HG02623 (cell line): Measurements from ENCODE around the gene FLRT2.

Experiments used
- ATAC-seq: cut with Tn5 transposase; IDR thresholded peaks from one replicate; pipeline ENCODE4 v1.9.1; 2021; ENCODE audit warnings: moderate library complexity; ENCODE audit not compliant: unreplicated experiment

The FLRT2 gene

DNA sequence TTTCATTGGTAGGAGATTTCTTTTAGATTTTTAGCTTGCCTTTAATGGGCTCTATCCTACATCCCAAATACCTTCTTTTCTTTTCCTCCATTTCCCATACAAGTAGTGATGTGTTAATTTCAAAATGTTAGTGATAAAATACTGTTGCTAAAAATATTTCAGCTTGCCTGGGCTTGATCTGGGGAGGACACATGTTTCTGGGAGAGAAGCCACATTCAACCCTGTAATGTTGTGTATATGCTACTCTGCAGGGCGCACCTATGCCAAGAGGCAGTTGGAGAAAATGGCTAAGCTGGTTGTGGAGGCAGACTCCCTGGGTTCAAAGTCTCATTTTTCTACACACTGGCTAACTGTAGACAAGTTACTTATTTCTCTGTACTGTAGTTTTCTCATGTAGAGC is 26.3 kb downstream of the FLRT2 start:
- no peak for ATAC-seq

DNA sequence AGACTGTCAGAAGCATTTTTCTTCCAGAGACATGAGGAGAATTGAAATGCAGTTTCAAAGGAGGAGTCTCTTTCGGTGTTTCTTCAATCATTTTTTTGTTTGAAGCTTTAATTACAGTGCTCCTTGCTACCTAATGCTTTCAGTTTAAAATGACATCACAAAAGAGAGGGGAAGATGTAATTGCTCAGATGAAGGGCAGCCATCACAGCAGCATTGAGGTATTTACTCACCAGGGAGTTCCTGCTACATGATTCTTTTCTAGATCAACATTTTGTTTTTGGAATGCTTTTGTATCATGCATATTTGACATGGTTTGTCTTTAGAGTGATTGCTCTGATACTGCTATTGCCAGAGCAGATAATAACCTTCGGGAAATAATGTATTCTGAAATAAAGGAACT is 28.6 kb downstream of the FLRT2 start:
- no peak for ATAC-seq

DNA sequence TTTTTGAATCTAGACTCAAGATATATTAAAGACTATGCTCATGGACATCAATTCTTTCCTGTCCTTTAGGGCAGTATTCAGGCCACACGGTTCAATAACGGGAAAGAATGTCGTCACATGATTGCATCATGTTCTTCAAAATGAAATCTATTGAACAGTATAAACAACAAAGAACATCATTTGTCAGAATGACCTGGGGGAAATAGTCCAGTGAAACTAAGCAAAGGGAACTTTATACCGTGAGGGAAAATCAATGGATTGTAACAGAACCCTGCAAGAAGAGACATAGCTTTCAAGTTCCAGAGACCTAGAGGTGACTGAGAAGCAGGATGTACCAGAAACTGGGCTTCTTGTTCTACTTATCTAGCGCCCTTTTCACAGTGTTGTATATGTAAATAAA is 32.7 kb downstream of the FLRT2 start:
- no peak for ATAC-seq

DNA sequence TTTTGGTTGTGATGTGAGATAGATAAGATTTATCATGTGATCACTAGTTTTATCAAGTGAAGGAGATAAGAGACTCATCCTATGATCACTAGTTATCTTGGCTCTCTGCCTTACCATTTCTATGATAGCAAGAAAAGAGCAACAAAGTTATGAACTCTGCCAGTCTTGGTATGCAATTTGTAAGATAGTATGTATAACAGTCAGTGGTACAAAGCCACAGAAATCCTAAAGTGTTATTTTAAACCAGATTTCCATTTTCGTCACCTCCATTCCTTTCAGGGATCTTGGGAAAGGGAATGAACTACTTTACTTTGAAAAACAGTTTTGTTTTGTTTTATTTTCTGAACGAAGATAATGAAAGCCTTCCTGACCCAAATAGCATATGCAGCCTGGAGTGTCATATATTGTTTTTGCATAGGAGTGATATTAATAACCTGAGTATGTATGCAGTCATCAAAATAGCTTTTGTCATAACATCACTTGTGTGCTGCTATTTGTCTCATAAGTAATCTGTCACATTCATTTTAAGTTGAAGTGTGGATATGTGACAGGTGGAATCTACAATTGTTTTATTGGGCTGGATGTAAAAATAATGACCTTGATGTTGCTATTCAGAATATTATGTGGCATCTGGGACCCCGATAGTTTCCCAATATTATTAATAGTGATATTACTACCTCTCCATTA is 35.0 kb downstream of the FLRT2 start:
- no peak for ATAC-seq

DNA sequence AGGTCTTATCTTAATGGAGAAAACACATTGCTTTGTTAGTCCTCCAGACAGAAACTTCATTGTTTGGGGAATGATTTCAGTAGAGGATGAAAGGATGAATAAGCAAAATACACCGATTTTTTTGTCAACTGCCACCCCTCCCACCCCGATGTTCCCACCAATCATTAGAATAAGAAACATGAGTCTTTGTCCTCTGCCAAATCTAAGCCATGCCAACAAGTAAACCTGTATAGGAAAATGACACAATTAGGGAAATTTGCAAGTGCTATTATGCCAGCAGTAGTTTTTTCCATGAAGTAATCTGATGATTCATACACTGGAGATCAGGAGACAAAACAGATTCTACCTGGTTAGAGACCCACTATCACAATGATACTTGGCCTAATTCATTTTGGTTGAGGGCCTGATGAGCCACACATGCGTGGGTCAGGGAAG is 35.9 kb downstream of the FLRT2 start:
- ATAC-seq, result no peak

DNA sequence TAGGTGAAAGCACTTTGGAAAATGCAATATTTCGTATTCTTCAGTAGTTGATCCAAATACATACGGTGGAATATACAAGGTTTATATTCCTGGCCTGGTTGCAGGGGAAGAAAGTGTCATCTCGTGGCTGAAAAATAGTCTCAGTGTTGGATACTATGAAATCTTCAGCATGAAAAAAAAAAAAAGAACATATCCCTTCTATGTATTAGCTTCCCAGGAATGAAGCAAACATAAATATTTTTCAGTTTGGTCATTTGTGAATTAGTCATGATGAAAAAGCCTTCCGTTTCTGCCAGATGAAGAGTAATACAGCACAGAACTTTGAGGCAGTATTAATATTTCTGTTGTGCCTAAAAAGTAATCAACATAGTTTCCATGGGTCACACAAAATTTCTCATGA is 36.7 kb downstream of the FLRT2 start:
- ATAC-seq, result no peak

DNA sequence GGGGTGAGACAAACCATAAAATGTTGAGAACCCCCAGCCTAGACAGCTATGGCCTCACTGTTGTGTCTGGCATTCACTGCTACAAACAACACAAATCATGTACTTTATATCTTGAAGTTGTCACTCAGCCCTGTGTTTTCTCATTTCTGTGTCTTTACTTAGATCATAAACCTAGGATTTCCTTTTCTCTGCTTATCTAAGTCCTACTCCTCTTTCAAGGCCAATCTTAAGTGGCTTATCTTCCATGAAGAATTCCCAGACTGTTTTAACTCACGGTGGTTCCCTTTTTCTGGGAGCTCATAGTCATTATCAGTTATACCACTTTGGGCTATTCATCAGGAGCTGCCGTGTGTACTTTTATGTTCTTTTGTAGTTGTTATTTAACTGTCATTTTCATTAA is 42.1 kb downstream of the FLRT2 start:
- no peak for ATAC-seq

DNA sequence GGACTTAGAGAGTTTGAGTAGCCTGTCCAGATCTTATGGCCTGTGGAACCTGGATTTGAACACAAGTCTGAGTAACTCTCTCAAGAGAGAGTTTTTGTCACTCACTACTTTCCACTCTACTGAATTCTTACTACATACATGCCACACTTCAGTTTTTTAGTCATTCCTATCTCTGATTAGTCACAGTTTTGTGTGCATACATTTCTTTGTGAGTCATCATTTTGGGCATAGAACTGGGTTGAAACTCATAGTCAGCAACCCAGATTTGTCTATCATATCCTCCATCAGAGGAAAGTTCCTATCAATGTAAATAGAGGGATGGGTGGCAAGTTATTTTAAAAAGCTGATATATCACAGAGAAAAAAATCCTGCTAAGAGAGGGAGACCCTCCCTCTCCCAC is 42.9 kb downstream of the FLRT2 start:
- no peak for ATAC-seq

DNA sequence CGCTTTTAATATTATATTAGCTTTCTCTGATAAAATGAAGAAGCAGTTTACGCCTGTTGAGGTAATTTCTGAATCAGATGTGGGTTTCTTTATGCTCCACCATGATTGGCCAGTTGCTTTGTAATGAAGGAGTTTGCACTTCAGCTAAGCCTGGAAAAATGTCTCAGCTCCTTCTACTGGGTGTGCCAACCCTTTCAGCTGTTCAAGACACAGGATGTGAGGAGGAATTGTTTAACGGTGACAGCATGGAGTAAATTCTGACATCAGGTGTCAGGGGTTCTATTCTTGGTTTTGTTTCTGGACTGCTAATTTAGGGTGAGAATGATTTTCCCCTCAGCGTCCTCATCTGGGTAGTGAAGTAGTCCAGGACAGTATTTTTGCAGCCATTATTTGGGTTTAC is 43.5 kb downstream of the FLRT2 start:
- ATAC-seq, result no peak

DNA sequence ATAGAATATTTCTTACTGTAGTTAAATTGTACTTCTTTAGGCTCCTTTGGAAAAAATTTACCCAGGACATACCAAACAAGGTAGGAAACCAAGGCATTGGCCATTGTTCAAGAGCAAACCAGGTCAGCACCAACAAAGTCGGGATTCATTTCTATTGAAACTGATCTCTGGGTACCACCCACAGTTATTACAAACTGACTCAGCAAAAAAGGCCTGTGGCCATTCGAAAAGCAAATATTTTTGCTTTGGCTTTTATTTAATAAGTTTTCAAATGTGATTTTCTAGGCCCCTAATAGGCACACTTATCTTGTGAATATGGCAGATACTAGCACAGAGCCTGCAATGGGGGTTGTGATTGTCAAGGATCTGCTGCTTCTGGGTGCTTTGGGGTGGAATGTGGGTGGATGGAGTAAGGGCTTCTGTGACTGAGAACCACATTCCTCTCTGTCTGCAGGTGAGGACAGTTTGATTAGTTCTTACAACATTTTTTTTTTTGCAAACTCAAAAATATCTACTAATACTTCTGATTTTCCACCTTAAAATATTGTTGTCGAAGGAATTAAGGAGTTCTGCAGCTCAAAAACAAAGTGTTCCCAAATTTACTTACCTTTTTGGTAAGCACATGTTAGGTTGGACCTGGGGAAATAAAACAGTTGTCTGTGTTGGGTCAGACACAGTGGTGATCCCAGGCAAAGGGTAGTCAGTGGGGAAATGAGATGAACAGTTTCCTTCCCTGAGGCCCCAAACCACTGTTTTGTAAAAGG is 45.1 kb downstream of the FLRT2 start:
- no peak for ATAC-seq

DNA sequence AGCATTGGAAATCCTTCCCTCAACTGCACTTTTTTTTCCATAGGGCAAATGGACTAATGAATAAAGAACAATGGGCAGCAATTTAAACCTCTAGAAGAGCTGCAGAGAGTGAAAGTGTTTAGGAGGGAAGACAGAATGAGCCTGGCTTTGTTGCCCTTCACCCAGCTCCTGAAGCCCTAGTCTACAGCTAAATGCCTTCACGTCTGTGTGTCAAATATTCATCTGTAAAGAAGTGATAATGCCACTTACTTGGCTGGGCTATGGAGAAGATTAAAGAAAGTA is 45.6 kb downstream of the FLRT2 start:
- no peak for ATAC-seq

DNA sequence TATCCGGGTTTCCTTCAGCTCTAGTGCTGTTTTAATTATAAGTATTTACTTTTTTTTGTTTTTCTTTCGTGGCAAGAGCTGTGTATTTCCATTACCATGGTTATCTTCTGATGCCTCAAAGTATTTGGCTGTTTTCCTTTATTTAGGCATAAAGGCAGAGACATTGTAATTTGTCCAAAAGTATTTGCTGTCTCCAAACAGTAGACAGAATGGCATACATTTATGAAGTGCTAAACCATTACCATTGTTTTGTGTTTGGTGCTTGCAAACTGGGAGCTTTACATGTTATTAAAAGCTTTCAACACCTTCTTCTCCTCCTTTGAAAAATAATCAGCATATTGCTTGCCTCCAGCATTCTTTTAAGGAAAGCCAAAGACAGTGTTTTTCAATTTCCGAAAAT is 46.3 kb downstream of the FLRT2 start:
- ATAC-seq, result no peak

DNA sequence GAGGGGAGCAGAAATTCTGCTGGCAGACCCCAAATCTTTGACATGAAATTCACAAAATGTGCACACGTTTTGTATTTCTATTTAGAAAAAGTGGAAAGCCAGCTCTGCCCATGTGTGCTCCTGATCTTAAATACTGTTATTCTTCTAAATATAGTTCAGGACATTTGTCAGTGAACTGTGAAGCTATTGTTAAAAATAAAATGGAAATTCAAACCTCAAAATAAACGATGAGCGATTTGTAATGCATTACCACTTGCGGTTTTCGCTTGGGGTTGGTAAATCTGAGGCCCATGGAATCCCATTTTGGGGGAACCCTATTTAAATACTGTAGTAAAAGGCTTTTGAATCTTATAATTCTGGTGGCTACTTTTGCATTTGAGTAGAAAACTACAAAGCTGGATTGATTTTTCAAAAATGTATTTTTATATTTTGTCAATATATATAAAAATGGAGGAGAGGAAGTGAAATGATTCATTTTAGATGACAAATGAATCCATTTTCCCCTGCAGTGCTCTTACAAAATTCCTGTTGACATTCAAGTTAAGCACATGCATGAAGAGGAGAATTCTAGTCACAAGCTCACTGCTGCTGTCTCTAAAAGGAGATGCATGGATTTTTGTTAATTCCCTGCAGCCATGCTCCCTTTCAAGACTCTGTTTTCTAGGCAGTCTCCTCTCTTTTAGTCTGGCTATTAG is 47.1 kb downstream of the FLRT2 start:
- ATAC-seq, result no peak

DNA sequence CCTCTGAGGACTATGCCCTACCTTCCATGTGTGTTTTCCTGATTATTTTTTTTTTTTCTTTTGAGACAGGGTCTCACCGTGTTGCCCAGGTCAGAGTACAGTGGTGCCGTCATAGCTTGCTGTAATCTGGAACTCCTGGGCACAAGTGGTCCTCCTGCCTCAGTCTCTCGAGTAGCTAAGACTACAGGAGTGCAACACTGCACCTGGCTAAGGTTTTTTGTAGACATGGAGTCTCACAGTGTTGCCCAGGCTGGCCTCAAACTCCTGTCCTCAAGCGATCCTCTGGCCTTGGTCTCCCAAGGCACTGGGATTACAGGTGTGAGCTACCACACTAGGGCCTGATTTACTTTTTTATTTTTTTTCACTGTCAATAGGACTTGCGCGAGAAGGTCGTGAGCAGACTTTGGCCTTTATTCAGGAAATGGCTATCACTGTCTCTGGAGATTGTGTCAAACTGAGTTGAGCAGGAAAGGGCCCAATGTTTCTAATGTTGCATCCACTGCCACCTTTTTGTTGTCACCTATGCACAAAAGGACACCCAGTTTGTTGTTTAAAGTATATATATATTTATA is 47.7 kb downstream of the FLRT2 start:
- ATAC-seq, result no peak

DNA sequence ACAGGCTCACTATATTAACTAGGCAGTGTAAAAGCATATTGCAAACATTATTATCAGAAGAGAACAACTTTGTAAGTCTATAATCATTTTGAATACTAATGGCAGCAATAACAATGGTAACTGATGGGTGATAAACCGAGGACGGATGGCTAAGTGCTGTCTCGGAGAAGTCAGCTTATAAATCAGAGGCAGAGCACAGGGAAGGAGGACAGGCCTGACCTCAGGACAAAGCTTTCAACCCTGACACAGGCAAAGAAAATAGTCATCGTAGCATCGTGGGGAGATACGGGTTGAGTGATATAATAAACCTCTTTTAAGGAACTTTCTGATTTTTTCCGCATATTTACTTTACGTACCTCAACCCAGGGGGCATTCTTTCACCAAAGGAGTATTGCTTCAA is 48.4 kb downstream of the FLRT2 start:
- ATAC-seq, result no peak

DNA sequence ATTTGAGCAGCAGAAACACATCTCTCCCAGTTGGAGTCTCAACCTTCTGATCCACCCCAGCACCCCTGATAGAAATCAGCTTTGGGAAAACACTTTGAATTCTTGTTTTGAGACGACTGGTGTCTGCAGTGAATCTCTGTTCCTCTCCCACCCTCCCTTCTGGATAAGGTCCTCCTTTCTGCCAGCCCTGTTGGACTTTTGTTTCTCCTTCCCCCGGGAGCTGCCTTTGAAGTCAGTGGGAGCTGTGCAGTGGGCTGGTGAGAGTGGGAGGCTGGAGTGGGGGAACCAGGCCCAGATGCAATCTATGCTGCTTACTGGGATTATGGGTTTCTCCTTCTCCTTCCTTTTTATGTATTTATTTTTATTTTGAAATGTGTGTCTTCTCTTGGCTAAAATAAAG is 49.0 kb downstream of the FLRT2 start:
- no peak for ATAC-seq

DNA sequence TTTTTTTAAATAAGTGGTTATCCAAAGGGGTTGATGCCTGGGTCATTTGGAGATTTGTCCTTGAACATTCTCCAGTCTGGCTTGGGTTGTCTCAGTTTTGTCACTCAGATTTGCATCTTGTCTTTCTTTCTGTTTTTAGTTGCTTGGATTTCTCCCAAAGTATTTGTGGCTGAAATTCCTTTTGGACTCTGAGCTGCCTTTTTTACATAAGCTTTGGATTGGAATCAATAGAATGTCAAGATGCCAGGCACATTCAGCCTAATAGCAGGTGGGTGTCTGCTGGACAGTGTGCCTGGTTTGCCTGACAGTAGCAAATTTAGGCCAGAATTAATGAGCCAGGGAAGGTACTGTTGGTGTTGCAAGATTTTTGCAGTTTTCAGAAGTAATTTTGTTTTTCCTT is 50.0 kb downstream of the FLRT2 start:
- ATAC-seq, result no peak

DNA sequence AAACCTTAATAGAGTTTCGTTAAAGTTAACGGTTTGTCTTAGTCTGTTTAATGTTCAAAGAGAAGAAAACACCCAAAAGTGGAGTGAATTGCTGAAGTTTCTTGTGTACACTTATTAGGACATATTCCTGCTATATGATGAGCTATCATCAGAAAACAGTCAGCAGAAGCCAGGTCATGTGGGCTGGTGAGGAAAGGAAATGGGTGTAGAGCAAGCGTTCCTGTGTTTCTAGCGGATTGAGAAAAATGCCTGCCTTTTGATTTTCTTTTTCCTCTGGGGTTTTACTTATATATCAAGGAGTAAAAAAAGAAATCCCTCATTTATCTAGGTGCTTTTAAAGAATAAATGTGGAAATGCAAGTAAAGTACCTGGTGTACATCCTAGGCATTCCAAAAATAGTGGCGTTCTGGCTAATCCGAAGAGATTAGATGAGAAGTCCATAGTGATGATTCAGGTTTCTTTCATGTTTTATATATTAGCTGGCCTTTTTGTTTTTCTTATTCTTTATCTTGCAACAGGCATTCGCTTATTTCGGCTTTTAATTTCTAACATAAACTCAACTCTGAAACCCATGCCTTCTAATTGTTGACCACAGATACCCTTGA is 50.7 kb downstream of the FLRT2 start:
- no peak for ATAC-seq

DNA sequence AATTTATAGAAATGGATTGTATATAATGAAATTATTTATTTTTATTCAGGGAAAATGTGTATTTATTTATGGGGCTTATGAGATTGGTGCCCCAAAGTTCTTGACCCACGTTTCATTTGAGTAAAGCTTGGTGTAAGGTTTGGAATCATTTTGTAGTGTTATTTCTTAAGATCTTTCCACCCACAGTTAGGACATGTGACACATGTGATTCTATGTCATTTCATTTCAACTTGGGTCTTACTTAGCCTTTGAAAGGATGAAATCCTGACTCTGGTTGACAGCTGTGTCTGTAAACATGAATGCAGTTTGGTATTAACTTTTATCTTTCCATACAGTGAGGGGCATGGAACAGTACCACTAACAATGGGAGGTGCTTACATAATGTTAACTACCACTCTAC is 51.7 kb downstream of the FLRT2 start:
- ATAC-seq, result no peak

DNA sequence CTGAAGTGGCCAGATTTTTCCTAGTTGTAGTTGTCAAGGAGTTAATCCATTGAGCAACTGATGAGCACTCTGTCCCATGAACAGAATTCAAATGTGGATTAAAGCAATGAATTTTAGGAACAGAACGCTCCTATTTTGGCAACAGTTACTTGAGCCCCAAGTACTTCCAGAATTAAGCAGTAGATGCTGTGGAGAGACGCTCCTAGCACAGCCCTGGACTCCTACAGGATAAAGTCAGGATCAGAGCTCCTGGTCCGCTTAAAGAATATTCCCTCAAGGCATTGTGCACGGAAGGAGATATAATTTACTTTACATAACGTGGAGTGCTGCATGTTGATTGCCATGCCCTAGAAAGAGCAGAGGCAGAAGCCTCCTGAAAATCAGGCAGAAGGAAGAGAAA is 53.4 kb downstream of the FLRT2 start:
- ATAC-seq, result no peak

DNA sequence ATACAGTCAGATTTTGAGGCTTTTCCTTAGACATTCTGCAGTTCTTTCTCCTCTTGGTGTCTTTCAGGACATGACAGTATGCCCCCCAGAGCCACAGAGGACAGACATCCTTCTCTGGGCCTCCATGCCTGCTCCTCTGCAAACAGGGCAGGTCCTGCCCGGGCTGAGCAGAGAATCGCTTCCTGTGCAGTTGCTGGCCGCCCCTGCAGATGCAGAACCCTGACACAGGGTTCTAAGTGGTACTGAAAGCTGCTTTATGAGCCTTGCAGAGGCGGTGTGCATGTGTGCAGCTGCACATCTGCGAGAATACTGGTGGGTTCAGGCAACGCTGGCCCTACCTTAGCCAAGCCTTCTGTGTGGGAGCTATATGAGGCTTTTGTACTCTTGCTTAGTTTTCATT is 54.5 kb downstream of the FLRT2 start:
- no peak for ATAC-seq
